ENCODE data around the gene KCNQ1. TPM values are rescaled to one million over a fixed set of nuclear protein-coding genes. Genes with fewer than 3 reads are reported as not detected.

Gene KCNQ1
- total RNA-seq, 1 experiment from 2014 or later, result 1.0 TPM

DNA sequence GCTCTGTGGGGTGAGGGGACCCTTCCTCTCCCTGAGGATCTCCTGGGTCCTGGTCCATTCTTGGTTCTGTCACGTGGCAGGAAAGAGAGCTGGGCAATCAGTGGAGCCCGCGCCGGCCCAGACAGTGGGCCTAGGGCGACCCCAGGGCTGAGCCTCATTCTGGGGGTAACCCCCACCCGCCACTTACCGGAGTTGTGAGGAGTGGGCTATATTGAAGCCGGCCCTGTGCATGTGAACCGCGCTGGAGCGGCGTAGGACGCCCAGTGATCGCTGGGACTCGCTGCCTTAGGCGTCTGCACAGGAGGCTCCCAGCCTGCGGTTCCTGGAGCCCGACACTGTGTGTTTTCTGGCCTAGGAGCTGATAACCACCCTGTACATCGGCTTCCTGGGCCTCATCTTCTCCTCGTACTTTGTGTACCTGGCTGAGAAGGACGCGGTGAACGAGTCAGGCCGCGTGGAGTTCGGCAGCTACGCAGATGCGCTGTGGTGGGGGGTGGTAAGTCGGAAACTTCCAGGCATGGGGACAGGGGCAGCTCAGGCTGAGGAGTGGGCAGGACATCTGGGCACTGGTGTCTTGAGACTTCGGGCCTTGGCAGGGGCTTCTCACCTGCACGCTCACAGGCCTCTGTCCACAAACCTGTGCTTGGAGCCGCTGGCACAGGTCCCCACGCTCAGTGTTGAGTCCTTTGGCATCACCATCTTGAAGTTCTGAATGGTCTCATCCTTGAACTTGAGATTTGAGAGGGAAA lies 127.9 kb downstream of the KCNQ1 start:
- peaks cover 2% of the 10 kb centered on the region for H3K4me1 Mint-ChIP-seq (ENCODE audit: low read depth, unreplicated experiment)
- intact Hi-C loops (cut with micrococcal nuclease; ENCODE audit: unreplicated experiment), result no loop called here
- DNase-seq, result no peak
- no peak overlapping the region for H3K4me3 Mint-ChIP-seq (ENCODE audit: unreplicated experiment)
- H3K4me1 ChIP-seq, result peaks cover 11% of the 10 kb centered on the region
- CTCF ChIA-PET, result no interaction called here
- H3K9me3 Mint-ChIP-seq (ENCODE audit: unreplicated experiment), result no peaks in the 10 kb centered on the region
- no peaks in the 10 kb centered on the region for H3K9me3 ChIP-seq
- TF ChIP-seq, protein P1, sequence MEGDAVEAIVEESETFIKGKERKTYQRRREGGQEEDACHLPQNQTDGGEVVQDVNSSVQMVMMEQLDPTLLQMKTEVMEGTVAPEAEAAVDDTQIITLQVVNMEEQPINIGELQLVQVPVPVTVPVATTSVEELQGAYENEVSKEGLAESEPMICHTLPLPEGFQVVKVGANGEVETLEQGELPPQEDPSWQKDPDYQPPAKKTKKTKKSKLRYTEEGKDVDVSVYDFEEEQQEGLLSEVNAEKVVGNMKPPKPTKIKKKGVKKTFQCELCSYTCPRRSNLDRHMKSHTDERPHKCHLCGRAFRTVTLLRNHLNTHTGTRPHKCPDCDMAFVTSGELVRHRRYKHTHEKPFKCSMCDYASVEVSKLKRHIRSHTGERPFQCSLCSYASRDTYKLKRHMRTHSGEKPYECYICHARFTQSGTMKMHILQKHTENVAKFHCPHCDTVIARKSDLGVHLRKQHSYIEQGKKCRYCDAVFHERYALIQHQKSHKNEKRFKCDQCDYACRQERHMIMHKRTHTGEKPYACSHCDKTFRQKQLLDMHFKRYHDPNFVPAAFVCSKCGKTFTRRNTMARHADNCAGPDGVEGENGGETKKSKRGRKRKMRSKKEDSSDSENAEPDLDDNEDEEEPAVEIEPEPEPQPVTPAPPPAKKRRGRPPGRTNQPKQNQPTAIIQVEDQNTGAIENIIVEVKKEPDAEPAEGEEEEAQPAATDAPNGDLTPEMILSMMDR (IDR thresholded peaks at IDR 0.05; ENCODE audit: insufficient read depth in 1 of 2, low read depth in 1 of 2, low read length in 1 of 2, severe bottlenecking in 1 of 2, unreplicated experiment in 1 of 2), result no peak
- no peaks in the 10 kb centered on the region for H3K36me3 Mint-ChIP-seq (ENCODE audit: insufficient read depth, unreplicated experiment)
- POLR2A ChIA-PET, result no interaction called here
- no peak overlapping the region for H3K27ac Mint-ChIP-seq (ENCODE audit: unreplicated experiment)
- no peaks in the 10 kb centered on the region for H3K27me3 ChIP-seq (replicated peaks; ENCODE audit: control insufficient read depth, insufficient read depth, low read length)
- H3K36me3 ChIP-seq (ENCODE audit: control insufficient read depth, insufficient read depth, low read length), result no peaks in the 10 kb centered on the region
- no peak overlapping the region for H3K4me3 ChIP-seq (ENCODE audit: low read depth, low read length)
- no TSS peak for BruUV-seq (replicated peaks)
- H3K27me3 Mint-ChIP-seq (ENCODE audit: insufficient read depth, unreplicated experiment), result no peaks in the 10 kb centered on the region

DNA sequence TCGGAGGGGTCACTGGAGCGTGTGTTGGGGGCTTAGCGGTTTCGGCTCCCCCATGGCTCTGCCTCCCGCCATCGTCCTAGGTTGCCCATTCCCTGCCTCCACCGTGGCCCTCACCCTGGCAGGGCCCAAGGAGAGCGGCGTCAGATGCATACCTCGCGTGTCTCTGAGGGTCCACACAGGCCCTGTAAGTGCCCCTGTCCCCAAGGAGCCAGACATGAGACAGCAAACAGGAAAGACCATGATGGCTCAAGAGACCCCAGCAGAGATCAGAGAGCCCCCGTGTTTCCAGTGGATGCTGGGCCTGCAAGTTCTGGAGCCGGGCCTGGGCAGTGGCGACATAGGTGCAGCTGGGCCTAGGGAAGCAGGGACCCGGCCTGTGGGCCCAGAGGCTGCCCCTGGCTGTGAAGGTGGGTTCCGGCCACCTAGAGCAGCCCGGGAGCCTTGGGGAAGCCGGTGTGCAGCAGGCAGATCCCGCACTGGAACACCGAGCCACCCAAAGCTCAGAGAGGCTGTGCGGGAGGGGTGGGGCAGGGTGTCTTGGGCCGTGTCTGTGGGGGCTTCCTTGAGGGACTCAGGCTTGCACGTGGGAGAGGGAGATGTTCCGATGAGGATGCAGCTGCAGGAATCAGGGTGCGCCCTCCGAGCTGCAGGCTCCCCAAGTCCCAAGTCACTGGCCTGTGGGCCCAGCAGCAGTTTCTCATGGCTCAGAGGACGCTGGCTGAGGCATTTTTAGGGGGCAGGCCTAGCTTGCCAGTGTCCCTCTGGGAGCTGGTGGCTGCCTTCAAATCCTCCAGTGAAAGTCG lies 128.6 kb downstream of the KCNQ1 start:
- ChIA-PET POLR2A (no interaction called here), CTCF (interaction anchor here (0.6 kb wide), 1 partner anchor 522 kb away, joined by 4 read pairs; no protein-coding TSS in a partner anchor)
- Mint-ChIP-seq H3K36me3 (ENCODE audit: insufficient read depth, unreplicated experiment) (no peaks in the 10 kb centered on the region), H3K27me3 (ENCODE audit: insufficient read depth, unreplicated experiment) (no peaks in the 10 kb centered on the region), H3K4me1 (ENCODE audit: low read depth, unreplicated experiment) (peaks cover 6% of the 10 kb centered on the region), H3K9me3 (ENCODE audit: unreplicated experiment) (no peaks in the 10 kb centered on the region), H3K4me3 (ENCODE audit: unreplicated experiment) (no peak overlapping the region), H3K27ac (ENCODE audit: unreplicated experiment) (no peak overlapping the region)
- Histone ChIP-seq H3K9me3 (no peaks in the 10 kb centered on the region), H3K27me3 (replicated peaks; ENCODE audit: control insufficient read depth, insufficient read depth, low read length) (no peaks in the 10 kb centered on the region), H3K4me1 (peaks cover 10% of the 10 kb centered on the region; the same call in 1 of the 2 replicates), H3K36me3 (ENCODE audit: control insufficient read depth, insufficient read depth, low read length) (no peaks in the 10 kb centered on the region), H3K4me3 (ENCODE audit: low read depth, low read length) (no peak overlapping the region)
- BruUV-seq (replicated peaks), result no TSS peak
- TF ChIP-seq, protein P1 (IDR thresholded peaks at IDR 0.05; ENCODE audit: insufficient read depth in 1 of 2, low read depth in 1 of 2, low read length in 1 of 2, severe bottlenecking in 1 of 2, unreplicated experiment in 1 of 2), result no peak
- intact Hi-C loops (cut with micrococcal nuclease; ENCODE audit: unreplicated experiment), result no loop called here
- no peak for DNase-seq

- Mint-ChIP-seq H3K27ac (ENCODE audit: unreplicated experiment) (no peak overlapping the region), H3K36me3 (ENCODE audit: insufficient read depth, unreplicated experiment) (no peaks in the 10 kb centered on the region), H3K27me3 (ENCODE audit: insufficient read depth, unreplicated experiment) (no peaks in the 10 kb centered on the region), H3K9me3 (ENCODE audit: unreplicated experiment) (no peaks in the 10 kb centered on the region), H3K4me3 (ENCODE audit: unreplicated experiment) (no peak overlapping the region), H3K4me1 (ENCODE audit: low read depth, unreplicated experiment) (peaks cover 6% of the 10 kb centered on the region)
- ChIA-PET CTCF (no interaction called here), POLR2A (no interaction called here)
- no TSS peak for BruUV-seq (replicated peaks)
- H3K36me3 ChIP-seq (ENCODE audit: control insufficient read depth, insufficient read depth, low read length), result no peaks in the 10 kb centered on the region
- no peak overlapping the region for H3K4me3 ChIP-seq (ENCODE audit: low read depth, low read length)
- peaks cover 10% of the 10 kb centered on the region; the same call in 1 of the 2 replicates for H3K4me1 ChIP-seq
- no peaks in the 10 kb centered on the region for H3K9me3 ChIP-seq
- intact Hi-C loops (cut with micrococcal nuclease; ENCODE audit: unreplicated experiment), result no loop called here
- no peak for DNase-seq
- TF ChIP-seq, protein P1 (IDR thresholded peaks at IDR 0.05; ENCODE audit: insufficient read depth in 1 of 2, low read depth in 1 of 2, low read length in 1 of 2, severe bottlenecking in 1 of 2, unreplicated experiment in 1 of 2), result no peak
- H3K27me3 ChIP-seq (replicated peaks; ENCODE audit: control insufficient read depth, insufficient read depth, low read length), result no peaks in the 10 kb centered on the region
Observed at GRCh38 chr11:2574043-2574552, 129.3 kb downstream of the KCNQ1 start.

Data from Caco-2 (cell line).